NCI-H69 (cell line): Measurements from ENCODE around the gene DDX49.

ENCODE experiments used
- DNase-seq: peaks from one replicate; lab custom pipeline; 2025; lab: John Stamatoyannopoulos, UW

Gene DDX49

GRCh38 chr19:18972851-18973250 lies 53.3 kb downstream of the DDX49 start:
- no peak for DNase-seq

- no peak for DNase-seq
Measured at GRCh38 chr19:18975011-18975410, 55.5 kb downstream of the DDX49 start.

GRCh38 chr19:18975869-18976268 lies 56.4 kb downstream of the DDX49 start:
- no peak for DNase-seq
